SK-MEL-5 (cell line): Measurements from ENCODE around the gene SLC25A46. TPM values are rescaled to one million over a fixed set of nuclear protein-coding genes. Genes with fewer than 3 reads are reported as not detected.
"Not testable (repeated sequence)": the region's sequence is repeated elsewhere in the genome, so short reads cannot be mapped to it uniquely, and the experiment has no call there.

ENCODE experiments used
- DNase-seq: peaks from one replicate; pipeline ENCODE4 v3.0.0-alpha.2; 2016; ENCODE audit warnings: low read depth, low spot score
- in situ Hi-C: cut with HindIII; loops from 2 replicates; pipeline ENCODE4 v1.10.0; 2016; ENCODE audit warnings: low sequenced_read_pairs, high pct_unique_total_duplicates, low pct_unique_long_range_greater_than_20kb
- total RNA-seq: library from RNA; depleted of rRNA; stranded (reverse); fragments of >200 nt; shearing (Covaris generic); gene quantifications from 2 replicates; pipeline ENCODE4 v1.2.3, GENCODE V29; 2014

The SLC25A46 gene
- total RNA-seq, 1 experiment from 2014 or later = 85.8 TPM

DNA sequence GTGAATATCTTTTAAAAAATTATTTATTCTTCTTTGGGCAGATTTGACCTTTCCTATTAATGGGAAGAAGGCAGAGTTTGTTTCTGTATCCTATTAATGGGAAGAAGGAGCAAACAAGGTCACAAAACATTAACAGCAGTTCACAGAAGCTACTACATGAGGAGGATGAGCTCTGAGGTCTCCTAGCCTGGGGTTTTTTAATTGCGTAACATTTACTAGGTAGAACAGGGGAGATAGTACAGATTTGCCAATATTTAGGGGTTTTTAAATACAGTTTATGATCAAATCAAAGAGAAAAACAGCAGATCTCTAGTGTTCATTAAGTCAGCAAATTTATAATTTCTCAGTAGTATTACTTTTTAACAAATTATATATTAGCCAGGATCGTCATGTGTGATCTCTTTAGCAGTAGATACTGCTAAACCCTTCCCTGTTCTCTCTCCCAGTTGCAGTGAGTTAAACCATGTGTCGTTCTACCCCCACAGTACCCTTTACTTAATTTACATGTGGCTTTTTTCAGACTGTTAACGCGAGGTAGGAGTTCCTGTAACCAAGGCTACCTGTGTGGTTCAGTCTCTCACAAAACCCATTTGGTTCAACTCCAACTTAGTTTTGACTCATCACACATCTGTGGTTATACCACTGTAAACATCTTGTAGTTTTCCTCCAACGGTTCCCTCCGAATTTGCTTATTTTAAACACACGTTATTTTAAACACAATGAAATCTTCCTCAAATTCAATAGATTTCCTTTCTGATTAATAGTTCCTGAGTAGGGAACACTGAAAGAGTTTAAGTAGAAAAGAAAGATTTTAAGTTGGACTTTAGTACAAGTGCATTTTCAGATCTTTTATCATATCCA is 13.3 kb downstream of the SLC25A46 start:
- in situ Hi-C loops = no loop called here
- DNase-seq = no peak

DNA sequence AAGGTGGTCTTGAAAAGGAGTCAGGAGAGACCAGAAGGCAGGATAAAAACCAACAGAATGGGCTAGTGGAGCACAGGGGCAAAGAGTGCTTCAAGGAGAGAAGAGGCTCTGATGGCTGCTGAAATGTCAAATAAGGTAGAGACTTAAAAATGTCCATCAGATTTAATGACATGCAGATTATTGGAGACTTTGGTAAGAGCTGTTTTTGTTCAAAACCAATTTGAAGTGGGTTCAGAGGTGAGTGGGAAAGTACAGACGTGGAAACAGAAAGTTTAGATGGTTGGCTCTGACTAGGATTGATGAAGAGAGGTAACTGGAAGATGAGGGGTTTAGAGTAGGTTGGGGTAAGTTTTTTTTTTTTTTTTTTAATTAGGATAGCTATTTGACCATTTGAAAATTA is 14.1 kb downstream of the SLC25A46 start:
- in situ Hi-C loops = no loop called here
- no peak for DNase-seq

DNA sequence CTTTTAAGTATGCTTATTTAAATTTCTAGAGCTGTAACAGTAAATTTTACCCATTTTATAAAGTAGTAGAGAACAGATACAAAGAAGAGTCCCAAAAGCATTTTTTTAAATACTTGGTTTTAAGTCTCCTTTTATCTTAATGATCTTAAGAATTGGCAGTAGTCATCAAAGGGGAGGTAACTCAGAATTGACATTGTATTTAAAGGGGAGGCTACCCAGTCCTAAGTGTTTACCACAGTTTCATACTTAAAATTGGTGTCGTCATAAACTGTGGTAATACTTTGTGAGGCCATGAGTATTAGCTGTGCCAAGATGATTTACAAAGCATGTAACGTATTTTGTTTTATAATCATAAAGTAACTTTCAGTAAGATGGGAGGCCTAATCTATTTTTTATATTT is 14.8 kb downstream of the SLC25A46 start:
- in situ Hi-C loops = no loop called here
- DNase-seq = no peak

DNA sequence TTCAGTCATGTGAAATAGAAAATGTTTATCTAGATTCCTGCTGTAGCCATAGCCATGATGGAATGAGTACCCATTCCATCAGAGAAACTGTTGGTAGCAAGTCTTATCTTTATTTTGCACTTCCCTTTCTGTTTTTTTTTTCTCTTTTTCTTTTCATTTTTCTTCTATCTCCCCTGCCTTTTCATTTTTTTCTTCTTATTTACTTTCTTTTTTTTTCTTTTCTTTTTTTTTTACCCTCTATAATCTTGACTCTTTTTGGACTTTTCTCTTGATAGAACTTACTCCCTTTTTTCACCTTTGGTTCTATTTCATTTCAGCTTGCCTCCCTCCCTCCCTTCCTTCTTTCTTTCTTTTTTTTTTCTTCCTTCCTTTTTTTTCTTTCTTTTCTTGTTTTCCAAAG is 15.4 kb downstream of the SLC25A46 start:
- in situ Hi-C loops = no loop called here
- no peak for DNase-seq

DNA sequence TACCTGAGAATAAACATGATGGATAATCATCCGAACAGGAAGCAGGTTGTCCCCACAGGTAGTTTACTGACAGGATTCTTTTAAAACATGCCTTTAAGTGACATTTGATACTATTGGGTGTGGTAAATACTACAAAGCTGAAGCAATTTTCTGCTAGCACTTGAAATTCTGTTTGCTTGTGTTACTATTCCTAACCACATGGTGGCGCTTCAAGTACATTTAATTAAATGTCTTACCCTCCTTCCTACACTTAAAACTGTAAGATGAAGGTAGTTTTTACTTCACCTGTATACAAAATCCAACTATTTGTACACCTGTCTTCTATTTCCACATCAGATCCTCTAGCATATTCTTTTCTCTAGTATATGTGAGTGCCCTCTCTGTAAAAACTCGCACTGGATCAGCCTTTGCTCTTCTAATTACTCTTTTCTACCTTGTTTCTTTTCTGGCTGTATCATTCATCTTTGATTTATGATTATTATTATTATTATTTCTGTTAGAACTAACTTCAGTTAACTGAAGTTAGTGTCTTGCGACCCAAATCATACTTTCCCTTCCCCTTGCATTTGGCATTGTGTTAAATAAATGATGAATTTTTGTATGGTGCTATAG is 18.4 kb downstream of the SLC25A46 start:
- in situ Hi-C loops = no loop called here
- peak; percentile 68 for DNase-seq

DNA sequence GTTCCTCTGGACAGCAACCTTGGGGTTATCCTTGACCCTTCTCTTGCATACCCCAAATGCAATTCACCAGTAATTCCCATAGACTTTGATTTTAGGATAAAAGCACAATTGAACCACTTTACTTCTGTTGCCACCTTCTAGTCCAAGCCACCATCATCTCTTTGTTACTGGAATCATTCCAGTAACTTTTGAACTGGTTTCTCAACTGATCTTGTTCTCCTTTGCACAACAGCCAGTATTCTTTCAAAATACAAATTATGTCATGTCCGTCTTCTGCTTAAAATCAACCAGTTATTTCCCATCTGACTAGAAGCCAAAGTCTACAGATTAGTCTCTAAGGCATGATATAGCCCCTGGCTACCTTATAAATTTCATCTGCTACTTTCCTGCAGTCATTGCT is 21.4 kb downstream of the SLC25A46 start:
- in situ Hi-C loops = no loop called here
- DNase-seq = no peak

DNA sequence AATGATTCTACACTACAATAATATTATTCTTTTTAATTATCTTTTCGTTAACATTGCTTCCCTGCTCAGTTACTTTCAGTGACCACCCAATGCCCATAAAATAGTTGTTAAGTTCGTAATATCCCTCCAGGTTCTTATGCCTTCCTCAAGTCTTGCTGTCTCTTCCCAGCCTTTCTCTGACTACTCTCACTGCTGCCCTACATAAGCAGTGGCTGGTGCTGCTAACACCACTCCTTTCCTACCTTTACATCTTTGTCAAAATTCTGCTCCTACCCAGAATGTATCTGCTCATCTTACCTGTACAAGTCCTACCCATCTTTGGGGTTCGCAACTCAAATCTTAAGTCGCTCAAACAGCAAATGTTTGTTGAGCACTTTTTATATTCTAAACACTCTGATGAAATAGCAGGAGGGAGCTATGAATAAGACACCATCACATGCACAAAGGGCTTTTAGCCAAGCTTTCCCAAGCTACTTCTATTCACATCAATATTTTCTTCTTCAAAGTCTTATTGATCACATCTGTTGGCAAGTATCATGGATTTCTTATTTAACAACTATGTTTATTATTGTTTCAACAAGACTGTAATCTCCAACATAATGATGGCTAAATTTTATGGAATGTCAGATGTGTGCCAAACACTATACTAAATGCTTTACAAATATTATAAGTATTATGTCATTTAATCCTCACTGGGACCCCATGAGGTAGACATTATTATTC is 29.5 kb downstream of the SLC25A46 start:
- in situ Hi-C loops = no loop called here
- peak; percentile 14 for DNase-seq

DNA sequence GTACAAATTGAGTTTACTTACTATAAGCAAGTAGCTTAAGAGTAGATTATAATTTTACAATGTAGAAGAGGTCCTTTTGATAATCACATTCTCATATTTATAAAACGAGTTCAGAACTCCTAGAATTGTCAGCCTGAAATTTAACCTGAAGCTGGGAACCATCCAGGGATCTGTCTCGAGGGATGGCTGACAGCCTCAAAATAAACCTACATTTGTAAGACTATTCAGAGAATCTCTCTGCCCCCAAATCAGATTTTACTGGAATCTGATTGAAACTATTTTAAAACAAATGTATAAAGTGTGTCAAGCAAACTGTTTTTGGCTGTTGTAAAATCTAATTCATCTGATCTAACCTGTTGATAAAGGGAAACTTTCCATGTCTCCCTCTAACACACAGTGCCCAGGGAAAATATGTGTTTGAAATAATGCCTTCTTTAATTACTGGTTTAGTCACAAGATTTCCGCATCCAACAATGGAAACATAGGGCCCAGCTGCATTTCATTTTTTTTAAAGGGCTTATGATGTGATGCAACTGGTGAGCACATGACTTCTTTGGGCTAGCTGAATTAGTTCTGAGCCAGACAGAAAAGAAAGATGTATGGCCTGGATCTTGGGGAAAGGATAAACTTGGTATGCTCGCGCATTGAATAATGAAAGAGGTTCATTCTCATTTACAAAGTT is 30.3 kb downstream of the SLC25A46 start:
- in situ Hi-C loops = no loop called here
- DNase-seq = peak; percentile 97

DNA sequence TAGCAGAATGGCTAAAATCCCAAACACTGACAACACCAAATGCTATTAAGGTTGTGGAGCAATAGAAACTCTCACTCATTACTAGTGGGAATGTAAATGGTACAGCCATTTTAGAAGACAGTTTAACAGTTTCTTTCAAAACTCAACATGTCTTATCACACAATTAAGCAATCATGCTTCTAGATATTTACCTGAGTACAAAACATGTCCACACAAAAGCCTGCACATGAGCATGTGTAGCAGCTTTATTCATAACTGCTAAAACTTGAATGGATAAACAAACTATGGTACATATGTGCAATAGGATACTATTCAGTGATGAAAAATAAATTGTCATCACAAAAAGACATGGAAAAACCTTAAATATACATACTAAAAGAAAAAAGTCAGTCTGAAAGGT is 31.5 kb downstream of the SLC25A46 start:
- in situ Hi-C loops = no loop called here
- DNase-seq = no peak

DNA sequence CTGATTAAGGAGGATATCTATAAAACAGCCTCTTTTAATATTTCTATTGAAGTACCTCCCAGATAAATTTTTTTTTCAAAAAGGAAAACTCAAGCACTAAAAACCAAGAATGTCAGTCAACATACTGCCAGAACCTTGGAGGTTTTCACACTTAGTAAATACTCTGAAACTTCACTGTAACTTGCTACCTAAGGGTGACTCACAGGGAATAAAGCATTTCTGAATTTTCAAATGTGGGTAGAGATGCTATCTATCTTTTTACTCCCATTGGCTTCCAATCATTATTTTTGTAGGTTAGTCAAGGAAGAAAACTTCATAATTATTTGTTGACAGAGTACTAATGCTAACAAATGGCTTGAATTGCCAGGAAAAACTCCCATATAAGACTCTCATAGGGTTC is 46.1 kb downstream of the SLC25A46 start:
- no peak for DNase-seq

DNA sequence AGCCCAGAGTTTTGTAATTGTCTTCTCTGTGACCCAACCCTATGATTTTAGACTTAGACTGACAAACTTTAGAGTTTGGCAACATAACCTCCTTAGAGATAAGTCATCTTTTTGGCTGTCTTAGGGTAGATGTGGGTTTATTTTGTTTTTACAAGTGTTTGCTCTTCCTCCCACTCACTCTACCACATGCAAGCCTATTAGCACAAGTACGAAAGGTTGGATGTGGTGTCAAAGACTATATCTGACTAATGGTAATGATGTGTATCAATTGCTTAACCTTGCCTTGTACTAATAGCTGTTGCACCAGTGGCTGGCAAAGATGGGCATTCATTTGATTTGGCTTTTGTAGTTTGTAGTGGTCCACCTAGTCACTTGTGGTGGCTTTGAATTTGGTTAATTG is 46.5 kb downstream of the SLC25A46 start:
- in situ Hi-C loops = no loop called here

More for the DNA sequence above, 46.1 kb downstream of the SLC25A46 start:
- in situ Hi-C loops = no loop called here

DNA sequence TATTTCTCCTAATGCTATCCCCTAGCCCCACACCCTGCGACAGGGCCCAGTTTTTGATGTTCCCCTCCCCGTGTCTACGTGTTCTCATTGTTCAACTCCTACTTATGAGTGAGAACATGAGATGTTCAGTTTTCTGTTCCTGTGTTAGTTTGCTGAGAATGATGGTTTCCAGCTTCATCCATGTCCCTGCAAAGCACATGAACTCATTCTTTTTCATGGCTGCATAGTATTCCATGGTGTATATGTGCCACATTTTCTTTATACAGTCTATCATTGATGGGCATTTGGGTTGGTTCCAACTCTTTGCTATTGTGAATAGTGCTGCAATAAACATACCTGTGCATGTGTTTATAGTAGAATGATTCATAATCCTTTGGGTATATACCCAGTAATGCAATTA is 49.2 kb downstream of the SLC25A46 start:
- DNase-seq, in situ Hi-C loops: not testable (repeated sequence)

More for the DNA sequence above, 46.5 kb downstream of the SLC25A46 start:
- DNase-seq = no peak

DNA sequence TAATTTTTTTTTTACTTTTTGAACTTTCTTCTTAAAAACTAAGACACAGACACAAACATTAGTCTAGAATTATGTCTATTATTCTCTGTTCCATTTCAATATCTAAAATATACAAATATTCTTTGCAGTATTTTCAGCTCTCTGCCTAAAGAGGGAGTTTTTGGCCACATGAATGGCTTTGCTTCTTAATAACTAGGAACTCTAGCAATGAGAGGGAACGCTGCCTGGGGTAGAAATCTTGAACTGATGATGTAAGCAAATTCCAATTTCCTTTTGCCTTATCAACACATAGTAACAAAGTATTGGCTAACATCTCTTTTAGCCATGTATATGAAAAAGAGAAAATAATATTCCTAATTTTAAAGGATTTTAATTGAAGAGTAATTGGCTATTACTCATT is 51.9 kb downstream of the SLC25A46 start:
- DNase-seq = peak; percentile 57
- in situ Hi-C loops = no loop called here

DNA sequence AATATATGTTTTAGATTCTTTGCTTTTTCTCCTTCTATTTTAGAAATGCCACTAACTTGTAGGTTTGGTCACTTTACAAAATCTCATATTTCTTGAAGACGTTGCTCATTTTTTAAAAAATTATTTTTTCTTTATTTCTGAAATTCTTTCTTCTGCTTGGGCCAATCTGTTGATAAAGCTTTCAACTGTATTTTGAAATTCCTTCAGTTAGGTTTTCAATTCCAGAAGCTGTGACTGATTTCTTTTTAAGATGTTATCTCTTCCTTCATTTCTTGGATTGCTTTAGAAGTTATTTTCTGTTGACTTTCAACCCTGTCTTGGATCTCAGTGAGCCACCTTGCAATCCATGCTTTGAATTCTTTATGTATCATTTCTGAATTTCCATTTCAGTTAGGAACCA is 64.2 kb downstream of the SLC25A46 start:
- in situ Hi-C loops = no loop called here
- DNase-seq = no peak

DNA sequence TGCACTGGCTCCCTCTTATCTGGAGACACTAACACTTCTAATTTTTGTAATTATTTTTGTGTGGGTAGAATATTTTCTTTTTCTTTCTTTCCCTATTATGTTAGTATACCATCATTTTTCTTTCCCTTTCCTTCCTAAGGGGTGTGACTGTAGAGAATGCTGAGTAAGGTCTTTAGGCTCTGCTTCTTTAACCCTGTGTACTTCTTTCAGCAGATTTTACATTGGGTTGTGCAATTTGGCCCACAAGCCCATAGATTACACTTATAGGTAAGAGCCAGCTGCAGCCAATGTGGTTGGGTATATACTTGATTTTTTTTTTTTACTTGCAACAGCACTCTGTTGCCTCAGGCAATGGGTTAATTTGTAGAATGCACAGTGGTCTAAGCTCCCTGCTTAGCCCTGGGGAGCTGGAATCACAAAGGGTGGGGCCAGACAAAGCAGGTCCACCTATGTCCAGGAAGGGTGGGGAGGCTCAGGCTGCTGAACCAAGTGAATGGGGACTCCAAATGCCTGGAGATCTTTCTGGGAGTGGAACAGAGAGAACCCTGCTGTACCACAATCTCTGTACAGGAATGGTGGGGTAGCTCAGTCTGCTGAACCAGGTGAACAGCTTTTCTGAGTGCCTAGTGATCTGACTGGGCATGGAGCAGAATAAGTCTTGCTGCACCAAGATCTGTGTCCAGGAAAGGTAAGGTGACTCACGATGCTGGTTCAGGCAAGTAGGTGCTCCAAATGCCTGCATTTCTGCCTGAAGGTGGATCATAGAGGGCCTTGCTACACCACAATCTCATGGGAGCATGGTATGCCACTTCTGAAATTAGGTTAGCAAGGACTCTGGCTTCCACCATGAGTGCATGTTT is 64.9 kb downstream of the SLC25A46 start:
- DNase-seq = no peak
- in situ Hi-C loops = no loop called here

DNA sequence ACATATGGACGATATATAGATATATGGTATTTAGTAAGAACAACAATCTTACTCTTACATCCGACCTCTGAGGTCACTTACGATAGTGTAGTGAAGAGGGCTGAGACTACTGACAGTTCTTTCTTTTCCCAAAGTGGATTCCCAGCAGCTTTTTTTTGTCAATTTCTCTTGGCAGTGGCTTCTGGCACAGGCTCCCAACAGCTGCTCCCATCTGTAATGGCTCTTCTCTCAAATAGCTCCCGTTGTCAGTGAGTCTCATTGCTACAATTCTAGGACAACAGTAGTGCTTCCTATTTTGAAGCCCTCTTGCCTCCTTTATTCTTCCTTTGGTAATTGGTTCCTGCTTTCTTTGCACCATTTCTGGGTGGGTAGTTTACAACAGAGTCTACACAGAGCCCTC is 68.4 kb downstream of the SLC25A46 start:
- in situ Hi-C loops = no loop called here
- no peak for DNase-seq

DNA sequence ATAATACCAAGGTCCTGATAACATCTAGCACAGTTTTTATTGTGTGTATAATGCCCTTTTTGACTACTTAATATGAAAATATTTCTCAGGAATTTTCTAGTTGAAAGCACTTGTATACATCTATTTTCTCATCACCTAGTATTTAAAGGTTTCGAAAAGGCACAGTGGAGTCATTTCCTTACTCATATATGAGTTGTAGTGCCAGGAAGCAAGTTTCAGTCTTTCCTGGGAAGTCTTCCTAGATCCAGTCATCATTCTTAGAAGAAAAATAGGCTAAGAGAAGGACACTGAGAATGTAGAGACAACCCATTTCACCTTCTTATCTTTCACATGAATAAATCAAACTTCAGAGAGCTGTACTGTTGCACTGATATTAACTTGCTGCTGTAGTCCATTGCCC is 70.2 kb downstream of the SLC25A46 start:
- in situ Hi-C loops = no loop called here

More for the DNA sequence above, 70.2 kb downstream of the SLC25A46 start:
- no peak for DNase-seq
